Activated CD4-positive, alpha-beta T cell treated with anti-CD3 and anti-CD28 coated beads for 1 hour (primary cell): Measurements from ENCODE around the gene TSG101.

Experiments
- DNase-seq: peaks from one replicate; pipeline ENCODE4 v3.0.0-alpha.2; 2020

Gene TSG101

GRCh38 chr11:18491924-18492323 is 34.8 kb downstream of the TSG101 start:
- no peak for DNase-seq

GRCh38 chr11:18490736-18491485 is 35.8 kb downstream of the TSG101 start:
- DNase-seq = no peak

- no peak for DNase-seq
Observed at GRCh38 chr11:18490319-18490718, 36.4 kb downstream of the TSG101 start.

GRCh38 chr11:18485913-18486528 is 40.7 kb downstream of the TSG101 start:
- DNase-seq = no peak

GRCh38 chr11:18479063-18479462 is 47.7 kb downstream of the TSG101 start:
- no peak for DNase-seq

GRCh38 chr11:18472587-18472986 is 54.2 kb downstream of the TSG101 start:
- no peak for DNase-seq

- DNase-seq = no peak
Observed at GRCh38 chr11:18471995-18472394, 54.7 kb downstream of the TSG101 start.

GRCh38 chr11:18468961-18469360 is 57.8 kb downstream of the TSG101 start:
- DNase-seq = no peak

- no peak for DNase-seq
Observed at GRCh38 chr11:18468059-18468458, 58.7 kb downstream of the TSG101 start.

GRCh38 chr11:18466402-18466801 is 60.3 kb downstream of the TSG101 start:
- DNase-seq = no peak

GRCh38 chr11:18463439-18463838 is 63.3 kb downstream of the TSG101 start:
- DNase-seq = no peak

GRCh38 chr11:18461909-18462308 is 64.8 kb downstream of the TSG101 start:
- DNase-seq = no peak

GRCh38 chr11:18459634-18460033 is 67.1 kb downstream of the TSG101 start:
- DNase-seq = no peak

GRCh38 chr11:18457450-18457849 is 69.3 kb downstream of the TSG101 start:
- no peak for DNase-seq

GRCh38 chr11:18455686-18456372 is 70.9 kb downstream of the TSG101 start, which contains the start of gene LDHAL6A:
Gene LDHAL6A (plus strand): TSS chr11:18455856. CDS start chr11:18456681, 825 bp downstream.
- no peak for DNase-seq

GRCh38 chr11:18452927-18453326 is 73.8 kb downstream of the TSG101 start:
- DNase-seq = no peak

GRCh38 chr11:18449251-18449650 is 77.5 kb downstream of the TSG101 start:
- DNase-seq = no peak

- no peak for DNase-seq
Observed at GRCh38 chr11:18438691-18439090, 88.1 kb downstream of the TSG101 start.
